AG04449 (cell line): Measurements from ENCODE around the gene C1orf159.
"Not testable (repeated sequence)": the region's sequence is repeated elsewhere in the genome, so short reads cannot be mapped to it uniquely, and the experiment has no call there.

Experiments
- CTCF ChIA-PET: fragments of 350-600 bp; formaldehyde crosslinking; extraction: SDS; loops from one replicate; lab custom pipeline; 2021; ENCODE audit warnings: antibody characterized with exemption; lab: Yijun Ruan, JAX
- POLR2A ChIA-PET: fragments of 400-600, 350-600 bp; formaldehyde crosslinking; extraction: SDS; loops from one replicate; lab custom pipeline; 2020; ENCODE audit warnings: antibody characterized with exemption, inconsistent platforms; lab: Yijun Ruan, JAX
- DNase-seq: peaks from one replicate; pipeline ENCODE4 v3.0.0-alpha.2; 2010; ENCODE audit warnings: low read depth, low spot score
- H3K4me3 ChIP-seq: 2 replicates; pipeline ENCODE4 v1.5.1; 2011; ENCODE audit warnings: low read depth, mild to moderate bottlenecking, control low read depth, low read length
- TF ChIP-seq, protein P1 (sequence below): IDR thresholded peaks from one replicate; pipeline ENCODE4 v1.5.1; 2011; ENCODE audit warnings: mild to moderate bottlenecking, moderate library complexity, low read length, control low read depth, inconsistent platforms; ENCODE audit not compliant: insufficient read depth; ENCODE audit errors: missing control alignments

C1orf159 gene

DNA sequence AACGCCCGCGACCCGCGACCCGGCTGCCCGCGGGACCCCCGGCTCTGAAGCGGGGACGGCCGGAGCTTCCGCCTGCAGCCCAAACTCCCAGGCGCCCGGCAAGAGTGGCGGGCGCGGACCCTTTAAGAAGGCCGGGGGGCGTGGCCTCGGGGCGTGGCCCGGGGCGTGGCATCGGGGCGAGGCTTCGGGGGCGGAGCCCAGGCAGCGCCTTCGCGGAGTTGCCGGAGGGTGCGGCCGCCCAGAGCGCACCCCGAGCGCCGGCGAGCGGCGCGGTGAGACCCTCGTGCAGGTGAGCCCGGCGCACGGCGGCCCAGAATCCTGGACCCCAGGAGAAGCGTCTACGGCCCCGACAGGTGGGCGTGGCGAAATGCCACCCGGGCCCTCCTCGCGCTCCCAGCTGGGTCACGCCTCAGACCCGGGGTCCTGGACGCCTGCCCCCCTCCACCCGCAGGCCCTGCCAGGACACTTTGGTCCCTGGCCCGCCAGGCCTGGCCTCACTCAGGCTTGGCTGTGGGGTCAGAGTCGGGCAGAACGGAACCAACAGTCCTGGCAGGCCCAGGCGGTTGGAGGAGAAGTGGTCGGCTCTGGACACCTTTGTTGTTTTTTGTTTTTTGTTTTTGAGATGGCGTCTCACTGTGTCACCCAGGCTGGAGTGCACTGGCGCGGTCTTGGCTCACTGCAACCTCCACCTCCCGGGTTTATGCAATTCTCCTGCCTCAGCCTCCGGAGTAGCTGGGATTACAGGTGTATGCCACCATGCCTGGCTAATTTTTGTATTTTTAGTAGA is 56.2 kb downstream of the C1orf159 start:
- POLR2A ChIA-PET: no interaction called here
- peak overlapping the region; percentile 56 for H3K4me3 ChIP-seq
- TF ChIP-seq, protein P1, sequence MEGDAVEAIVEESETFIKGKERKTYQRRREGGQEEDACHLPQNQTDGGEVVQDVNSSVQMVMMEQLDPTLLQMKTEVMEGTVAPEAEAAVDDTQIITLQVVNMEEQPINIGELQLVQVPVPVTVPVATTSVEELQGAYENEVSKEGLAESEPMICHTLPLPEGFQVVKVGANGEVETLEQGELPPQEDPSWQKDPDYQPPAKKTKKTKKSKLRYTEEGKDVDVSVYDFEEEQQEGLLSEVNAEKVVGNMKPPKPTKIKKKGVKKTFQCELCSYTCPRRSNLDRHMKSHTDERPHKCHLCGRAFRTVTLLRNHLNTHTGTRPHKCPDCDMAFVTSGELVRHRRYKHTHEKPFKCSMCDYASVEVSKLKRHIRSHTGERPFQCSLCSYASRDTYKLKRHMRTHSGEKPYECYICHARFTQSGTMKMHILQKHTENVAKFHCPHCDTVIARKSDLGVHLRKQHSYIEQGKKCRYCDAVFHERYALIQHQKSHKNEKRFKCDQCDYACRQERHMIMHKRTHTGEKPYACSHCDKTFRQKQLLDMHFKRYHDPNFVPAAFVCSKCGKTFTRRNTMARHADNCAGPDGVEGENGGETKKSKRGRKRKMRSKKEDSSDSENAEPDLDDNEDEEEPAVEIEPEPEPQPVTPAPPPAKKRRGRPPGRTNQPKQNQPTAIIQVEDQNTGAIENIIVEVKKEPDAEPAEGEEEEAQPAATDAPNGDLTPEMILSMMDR: no peak
- CTCF ChIA-PET: interaction anchor here (0.8 to 9.2 kb wide), 7 partner anchors 8 to 76 kb away, joined by 3 to 152 read pairs (median 3); partner anchors contain the start of gene PERM1
- DNase-seq: no peak

DNA sequence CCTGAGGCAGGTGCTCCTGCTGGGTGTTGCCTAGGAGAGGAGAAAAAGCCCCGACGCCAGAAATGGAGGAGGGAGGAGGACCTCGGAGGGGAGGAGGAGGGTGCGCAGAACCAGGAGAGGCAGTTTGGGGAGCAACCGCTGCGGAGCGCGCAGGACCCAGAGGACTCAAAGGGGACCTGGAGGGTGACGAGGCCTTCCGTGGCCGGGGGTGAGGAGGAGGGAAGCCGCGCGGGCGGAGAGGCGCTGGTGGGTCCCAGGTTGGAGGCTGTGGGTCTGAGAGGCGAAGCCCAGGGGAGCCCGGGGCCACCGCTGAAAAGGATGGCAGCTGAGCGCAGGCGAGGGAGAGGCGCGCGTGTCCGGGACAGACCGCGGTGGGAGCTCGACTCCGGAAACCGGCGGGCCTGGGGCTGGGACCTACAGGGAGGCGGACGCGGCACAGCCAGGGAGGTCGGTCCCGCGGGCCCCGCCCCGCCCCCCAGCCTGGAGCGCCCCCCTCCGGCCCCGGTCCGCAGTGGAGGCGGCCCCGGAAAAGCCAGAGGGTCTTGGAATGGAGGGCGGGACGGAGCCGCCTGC is 56.9 kb downstream of the C1orf159 start:
- no peak for DNase-seq
- POLR2A ChIA-PET: no interaction called here

DNA sequence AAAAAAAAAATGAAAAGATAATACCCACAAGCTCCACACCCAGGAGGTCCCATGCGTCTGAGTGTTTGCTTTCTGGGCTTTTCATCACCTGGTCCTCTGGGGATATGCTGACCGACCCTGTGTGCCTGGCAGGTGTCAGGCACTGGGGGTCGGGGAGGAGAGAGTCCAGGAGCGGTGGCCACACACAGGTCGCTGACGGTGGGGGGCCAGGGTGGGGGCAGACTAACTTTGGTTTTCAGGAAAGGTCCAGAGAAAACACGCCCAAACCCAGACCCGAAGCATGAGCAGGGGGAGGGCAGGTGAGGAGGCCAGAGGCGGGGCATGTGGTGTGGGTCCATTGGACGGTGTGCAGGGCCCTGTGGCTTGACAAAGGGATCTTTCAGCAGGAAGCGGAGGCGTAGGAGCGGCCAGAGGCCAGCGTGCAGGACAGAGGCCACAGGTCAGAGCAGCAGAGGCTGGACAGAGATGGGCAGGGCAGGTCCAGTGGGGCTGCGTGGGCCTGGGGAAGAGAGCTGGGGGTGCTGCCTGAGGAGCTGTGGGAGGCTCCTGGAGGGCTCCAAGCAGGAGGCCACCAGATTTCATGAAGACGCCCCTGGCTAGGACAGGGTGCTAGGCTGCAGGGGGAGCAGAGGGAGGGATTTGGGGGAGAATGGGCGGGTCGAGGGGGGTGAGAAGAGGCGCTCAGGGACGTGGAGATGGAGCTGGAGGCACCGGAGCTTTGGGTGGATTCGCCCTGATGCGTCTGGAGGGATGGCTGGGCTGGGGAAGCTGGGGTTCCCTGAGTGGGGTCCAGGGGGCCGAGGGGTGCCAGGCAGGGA is 57.6 kb downstream of the C1orf159 start:
- TF ChIP-seq, protein P1: no peak
- DNase-seq: no peak
- H3K4me3 ChIP-seq: peak overlapping the region; percentile 56
- CTCF ChIA-PET: interaction anchor here (1.1 to 9.2 kb wide), 2 partner anchors 11 to 75 kb away, joined by 3 to 152 read pairs; partner anchors contain the start of gene PERM1
- POLR2A ChIA-PET: no interaction called here

More for the DNA sequence above, 56.9 kb downstream of the C1orf159 start:
- CTCF ChIA-PET: interaction anchor here (1.1 to 9.2 kb wide), 4 partner anchors 9 to 76 kb away, joined by 3 to 152 read pairs (median 3); partner anchors contain the start of gene PERM1
- H3K4me3 ChIP-seq: peak overlapping the region; percentile 56
- TF ChIP-seq, protein P1: peak; percentile 33

DNA sequence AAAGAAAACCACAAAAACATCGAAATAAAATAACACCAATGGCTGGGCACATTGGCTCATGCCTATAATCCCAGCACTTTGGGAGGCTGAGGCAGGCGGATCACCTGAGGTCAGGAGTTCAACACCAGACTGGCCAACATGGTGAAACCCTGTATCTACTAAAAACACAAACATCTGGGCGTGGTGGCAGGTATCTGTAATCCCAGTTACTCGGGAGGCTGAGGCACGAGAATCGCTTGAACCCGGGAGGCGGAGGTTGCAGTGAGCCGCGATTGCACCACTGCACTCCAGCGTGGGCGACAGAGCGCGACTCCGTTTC is 58.2 kb downstream of the C1orf159 start:
- H3K4me3 ChIP-seq, CTCF ChIA-PET, POLR2A ChIA-PET, DNase-seq: not testable (repeated sequence)

DNA sequence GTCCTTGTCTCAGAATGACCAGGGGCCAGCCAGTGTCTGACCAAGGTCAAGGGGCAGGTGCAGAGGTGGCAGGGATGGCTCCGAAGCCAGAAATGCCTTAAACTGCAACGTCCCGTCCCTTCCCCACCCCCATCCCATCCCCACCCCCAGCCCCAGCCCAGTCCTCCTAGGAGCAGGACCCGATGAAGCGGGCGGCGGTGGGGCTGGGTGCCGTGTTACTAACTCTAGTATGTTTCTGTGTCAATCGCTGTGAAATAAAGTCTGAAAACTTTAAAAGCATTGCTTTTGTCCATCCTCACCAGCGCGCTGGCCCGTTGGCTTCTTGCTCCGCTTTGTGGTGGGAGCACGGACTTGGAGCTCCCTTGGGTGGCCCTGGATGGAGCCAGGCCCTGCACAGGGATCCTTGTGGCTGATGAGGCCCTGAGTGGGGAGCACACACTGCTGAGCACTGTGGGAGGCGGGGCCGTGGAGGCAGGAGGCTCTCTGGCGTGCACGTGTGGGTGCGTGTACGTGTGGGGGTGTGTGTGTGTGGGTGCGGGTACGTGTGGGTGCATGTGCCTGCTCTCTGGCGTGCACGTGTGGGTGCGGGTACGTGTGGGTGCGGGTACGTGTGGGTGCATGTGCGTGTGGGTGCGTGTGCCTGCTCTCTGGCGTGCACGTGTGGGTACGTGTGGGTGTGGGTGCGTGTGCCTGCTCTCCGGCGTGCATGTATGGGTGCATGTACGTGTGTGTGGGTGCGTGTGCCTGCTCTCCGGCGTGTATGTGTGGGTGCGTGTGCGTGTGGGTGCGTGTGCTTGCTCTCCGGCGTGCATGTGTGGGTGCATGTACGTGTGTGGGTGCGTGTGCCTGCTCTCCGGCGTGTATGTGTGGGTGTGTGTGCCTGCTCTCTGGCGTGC is 59.8 kb downstream of the C1orf159 start:
- TF ChIP-seq, protein P1: no peak
- H3K4me3 ChIP-seq: no peak overlapping the region
- CTCF ChIA-PET: interaction anchor here (1.3 to 2.4 kb wide), 2 partner anchors 7 to 16 kb away, joined by 6 to 9 read pairs; no protein-coding TSS in a partner anchor
- POLR2A ChIA-PET: no interaction called here
- no peak for DNase-seq

DNA sequence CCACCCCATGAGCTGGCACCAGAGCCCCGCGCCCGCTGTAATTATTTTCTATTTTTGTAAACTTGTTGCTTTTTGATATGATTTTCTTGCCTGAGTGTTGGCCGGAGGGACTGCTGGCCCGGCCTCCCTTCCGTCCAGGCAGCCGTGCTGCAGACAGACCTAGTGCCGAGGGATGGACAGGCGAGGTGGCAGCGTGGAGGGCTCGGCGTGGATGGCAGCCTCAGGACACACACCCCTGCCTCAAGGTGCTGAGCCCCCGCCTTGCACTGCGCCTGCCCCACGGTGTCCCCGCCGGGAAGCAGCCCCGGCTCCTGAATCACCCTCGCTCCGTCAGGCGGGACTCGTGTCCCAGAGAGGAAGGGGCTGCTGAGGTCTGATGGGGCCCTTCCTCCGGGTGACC is 60.9 kb downstream of the C1orf159 start:
- ChIA-PET POLR2A (no interaction called here), CTCF (interaction anchor here (1.3 to 2.4 kb wide), 2 partner anchors 9 to 15 kb away, joined by 6 to 9 read pairs; no protein-coding TSS in a partner anchor)
- DNase-seq: no peak
- TF ChIP-seq, protein P1: no peak
- H3K4me3 ChIP-seq: no peak overlapping the region
